NCI-H1105 (cell line): ENCODE measurements around the gene NCAM2.
A peak's percentile ranks its signal among the peaks of the same experiment; 100 is the strongest.

Experiments
- DNase-seq: peaks from one replicate; lab custom pipeline; 2025; lab: John Stamatoyannopoulos, UW

Gene NCAM2

DNA sequence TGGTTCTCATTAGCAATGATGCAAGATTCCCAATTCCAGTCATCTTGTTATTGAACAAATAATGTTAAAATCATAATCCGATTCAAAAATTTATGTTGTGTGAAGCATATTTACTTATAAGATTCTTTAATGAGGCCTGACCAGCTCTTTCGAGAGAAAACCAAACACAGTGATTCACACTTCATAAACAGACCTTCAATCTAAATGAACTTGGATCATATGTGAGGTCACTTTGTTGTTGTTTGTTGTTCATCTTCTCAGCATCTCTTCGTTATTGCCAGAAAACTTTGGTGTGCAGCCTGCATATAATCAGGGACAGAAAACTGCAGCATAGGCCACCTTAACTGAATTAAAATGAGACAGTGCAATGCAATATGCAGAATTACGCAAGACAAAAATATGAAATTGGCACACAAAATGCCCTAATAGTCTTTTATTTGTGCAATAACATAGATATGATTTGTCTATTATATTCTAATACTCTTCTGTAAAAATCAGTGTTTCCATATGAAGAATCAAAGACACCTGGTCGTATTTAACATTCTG, 30.1 kb downstream of the NCAM2 start:
- no peak for DNase-seq

DNA sequence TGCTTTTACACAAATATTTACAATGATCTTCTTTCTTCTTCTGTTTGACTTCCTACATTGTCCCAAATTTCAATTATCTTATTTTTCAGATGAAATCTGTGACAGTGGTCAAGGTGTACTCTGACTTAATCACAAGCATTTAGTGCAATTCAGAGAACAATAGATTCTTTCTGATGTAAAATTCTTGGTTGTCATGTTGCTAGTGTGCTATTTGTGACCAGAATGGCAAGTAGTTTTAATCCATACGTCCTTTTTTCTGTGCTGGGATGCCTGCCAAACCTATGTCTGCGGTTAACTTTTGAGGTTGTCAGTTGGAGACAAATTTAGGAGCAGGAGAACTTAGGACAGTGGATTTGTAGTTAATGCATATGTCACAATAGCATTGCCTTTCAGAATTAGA, 31.0 kb downstream of the NCAM2 start:
- DNase-seq, result no peak

DNA sequence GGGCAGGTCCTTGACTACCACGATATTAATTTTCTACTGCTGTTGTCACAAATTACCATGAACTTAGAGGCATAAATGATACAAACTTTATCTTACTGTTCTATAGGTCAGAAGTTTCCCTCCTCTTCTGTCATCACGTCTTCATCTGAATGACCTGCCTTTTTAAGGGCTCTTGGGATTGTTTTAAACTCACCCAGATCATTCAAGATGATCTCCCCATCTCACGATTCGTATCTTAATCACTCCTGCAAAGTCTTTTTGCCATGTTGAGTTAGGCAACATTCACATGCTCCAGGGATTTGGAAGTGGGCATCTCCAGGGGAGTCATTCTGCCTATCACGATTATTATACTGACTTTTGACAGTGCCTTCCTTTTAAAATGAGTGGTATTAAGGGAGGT, 32.1 kb downstream of the NCAM2 start:
- DNase-seq, result no peak

GRCh38 chr21:21034036-21034435, 35.8 kb downstream of the NCAM2 start:
- DNase-seq, result no peak

GRCh38 chr21:21039624-21040170, 41.5 kb downstream of the NCAM2 start:
- no peak for DNase-seq

- DNase-seq, result no peak
Observed at GRCh38 chr21:21045518-21045917, 47.3 kb downstream of the NCAM2 start.

- DNase-seq, result no peak
Observed at GRCh38 chr21:21046063-21046462, 47.9 kb downstream of the NCAM2 start.

- DNase-seq, result no peak
Observed at GRCh38 chr21:21051109-21052055, 53.2 kb downstream of the NCAM2 start.

DNA sequence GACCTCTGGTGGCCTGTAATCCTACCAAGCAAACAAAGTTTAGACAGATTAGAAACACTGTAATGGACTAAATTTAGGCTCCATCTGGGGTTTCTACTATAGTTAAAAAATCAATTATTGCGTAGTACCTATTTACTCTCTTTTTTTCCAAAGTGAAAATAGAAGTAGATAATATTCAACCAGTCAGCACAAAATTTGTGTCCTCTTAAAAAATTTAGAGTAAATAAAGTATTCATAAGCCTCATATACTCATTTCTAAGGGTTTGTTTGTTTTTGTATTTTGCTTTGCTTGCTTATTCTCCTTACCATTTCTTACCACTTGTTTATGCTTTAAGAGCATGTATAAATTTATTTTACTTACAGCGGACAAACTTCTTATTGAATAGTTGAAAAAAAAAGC, 54.5 kb downstream of the NCAM2 start:
- DNase-seq, result no peak

DNA sequence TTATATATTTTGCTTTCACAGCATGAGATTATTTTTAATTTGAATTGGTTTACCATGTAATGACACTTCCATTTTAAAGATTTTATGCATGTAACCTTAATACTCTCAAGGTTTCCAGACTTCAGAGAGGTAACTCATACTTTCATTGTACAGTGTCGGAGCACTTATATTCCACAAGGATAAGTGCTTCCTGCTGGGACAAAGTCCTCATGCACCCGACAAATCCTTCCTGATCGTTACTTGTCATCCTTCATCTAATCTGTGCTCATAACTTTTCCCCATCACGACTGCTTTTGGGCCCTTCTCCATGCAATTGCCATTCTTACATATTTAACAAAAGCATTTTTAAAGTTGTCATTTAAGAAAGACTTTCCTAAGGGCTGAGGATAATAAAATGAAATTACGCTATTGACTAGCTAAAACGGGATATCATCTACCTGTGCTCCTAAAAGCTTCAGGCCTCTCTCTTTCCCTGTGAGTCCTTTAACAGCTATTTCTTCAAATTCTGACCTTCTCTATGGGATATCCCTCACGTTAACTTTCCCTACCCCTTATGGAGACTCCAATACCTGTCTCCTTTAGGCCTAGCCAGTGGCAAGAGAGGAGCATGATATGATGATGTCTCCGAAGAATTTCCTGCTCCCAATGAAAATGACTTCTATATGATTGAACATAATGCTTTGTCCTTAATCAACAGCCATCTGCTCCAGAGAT, 59.3 kb downstream of the NCAM2 start:
- DNase-seq, result no peak

GRCh38 chr21:21063828-21064227, 65.6 kb downstream of the NCAM2 start:
- no peak for DNase-seq

GRCh38 chr21:21064353-21064752, 66.1 kb downstream of the NCAM2 start:
- no peak for DNase-seq

- DNase-seq, result no peak
Observed at GRCh38 chr21:21067375-21067774, 69.2 kb downstream of the NCAM2 start.

DNA sequence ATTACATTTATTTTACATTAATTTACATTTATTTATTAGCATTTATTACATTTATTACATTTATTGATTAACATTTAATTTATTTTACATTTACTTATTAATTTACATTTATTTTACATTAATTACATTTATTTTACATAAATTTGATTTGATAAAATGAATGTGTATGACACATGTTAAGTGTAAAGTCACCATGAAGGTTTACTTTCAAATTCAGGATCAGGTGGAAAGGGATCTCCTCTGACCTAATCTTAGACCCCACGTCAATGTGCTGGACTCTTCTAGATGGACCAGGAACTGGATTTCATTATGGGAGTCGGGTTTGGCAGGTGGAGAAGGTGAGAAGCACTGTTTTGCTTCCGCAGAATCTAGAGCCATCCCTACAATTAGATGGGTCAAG, 76.1 kb downstream of the NCAM2 start:
- DNase-seq, result no peak

GRCh38 chr21:21076051-21076450, 77.8 kb downstream of the NCAM2 start:
- no peak for DNase-seq

- DNase-seq, result no peak
Observed at GRCh38 chr21:21076491-21076890, 78.3 kb downstream of the NCAM2 start.

GRCh38 chr21:21079646-21080045, 81.4 kb downstream of the NCAM2 start:
- no peak for DNase-seq

DNA sequence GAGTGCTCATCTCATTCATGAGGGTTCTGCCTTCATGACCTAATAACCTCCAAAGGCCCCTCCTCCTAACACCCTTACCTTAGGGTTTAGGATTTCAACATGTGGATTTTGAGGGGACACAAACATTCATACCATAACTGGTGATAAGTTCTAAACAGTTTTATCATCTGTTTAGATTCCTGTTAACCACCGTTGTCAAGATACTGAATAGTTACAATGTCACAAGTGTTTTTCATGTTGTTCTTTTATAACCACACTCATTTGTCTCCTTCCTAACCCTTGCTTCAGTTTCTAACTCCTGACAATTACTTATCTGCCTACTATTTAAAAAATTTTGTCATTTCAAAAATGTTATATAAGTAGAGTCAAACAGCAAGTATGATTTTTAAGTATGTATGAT, 86.0 kb downstream of the NCAM2 start:
- DNase-seq, result no peak

GRCh38 chr21:21085206-21085605, 87.0 kb downstream of the NCAM2 start:
- DNase-seq, result no peak

DNA sequence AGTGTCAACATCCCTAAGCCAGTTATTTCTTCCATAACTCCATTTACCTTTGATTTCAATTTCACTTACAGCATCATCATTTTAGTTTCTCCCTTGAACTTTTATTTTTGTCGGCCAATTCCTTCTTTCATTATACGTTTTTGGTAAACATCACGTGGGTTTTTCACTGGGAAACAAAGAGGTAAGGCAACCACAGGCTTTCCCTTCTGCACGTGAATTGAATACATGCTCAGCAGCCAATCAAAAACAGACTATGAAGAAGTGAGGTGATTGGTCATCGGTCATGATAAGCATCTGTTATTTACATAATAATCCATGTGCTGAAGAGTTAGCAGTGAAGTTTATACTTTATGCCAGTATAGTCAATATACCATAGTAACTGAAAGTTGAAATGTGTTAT, 98.7 kb downstream of the NCAM2 start:
- no peak for DNase-seq

DNA sequence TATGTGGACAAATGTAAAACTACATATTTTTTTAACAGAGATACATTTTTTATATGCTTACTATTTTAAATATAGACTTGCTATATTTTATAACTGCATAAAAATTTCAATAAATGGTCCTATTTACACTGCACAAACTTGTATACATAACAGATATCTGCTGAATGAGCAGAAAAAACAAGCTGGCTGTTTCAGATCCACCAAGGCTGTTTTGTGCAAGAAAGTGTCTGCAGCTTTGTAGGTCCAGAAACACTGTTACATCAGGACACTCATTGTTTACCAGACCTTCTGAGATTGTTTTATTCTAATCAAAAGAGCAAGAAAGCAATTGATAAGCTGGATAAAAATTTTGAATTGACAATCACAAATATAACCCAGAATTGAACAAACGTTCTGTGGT, 99.3 kb downstream of the NCAM2 start:
- DNase-seq, result no peak

- peak; percentile 39 for DNase-seq
Observed at GRCh38 chr21:21101911-21102310, 103.7 kb downstream of the NCAM2 start.

DNA sequence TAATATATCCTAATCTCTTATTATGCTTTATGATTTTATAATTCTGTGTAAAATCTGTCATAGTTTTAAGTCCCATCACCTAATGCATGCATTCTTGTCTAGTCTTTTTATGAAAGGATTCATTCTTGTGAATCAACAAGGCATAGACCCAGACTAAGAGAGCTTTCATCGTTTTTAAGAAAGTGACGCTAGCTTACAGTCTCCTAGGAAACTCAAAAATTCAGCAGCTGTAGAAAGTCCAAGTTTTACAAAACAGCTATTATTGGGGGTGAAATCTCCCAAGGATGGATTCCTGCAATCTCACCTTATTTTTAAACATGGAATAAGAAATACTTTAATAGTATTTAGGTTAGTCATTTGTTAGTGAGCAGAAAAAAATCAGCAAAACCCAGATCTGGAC, 104.7 kb downstream of the NCAM2 start:
- no peak for DNase-seq
